HepG2 (cell line): ENCODE results near the gene WDR54. TPM values are rescaled to one million over a fixed set of nuclear protein-coding genes. Genes with fewer than 3 reads are reported as not detected.

Experiments used
- ADNP ChIP-seq: sonication (generic); formaldehyde crosslinking; IDR thresholded peaks from 2 replicates; pipeline ENCODE4 v1.4.0; 2020; ENCODE audit warnings: missing genetic modification reagents
- CBX2 ChIP-seq, 2 experiments: fragments of 200-600 bp in 1 of 2; sonication (generic); formaldehyde crosslinking in 1 of 2; IDR thresholded peaks; 2 replicates each; pipeline versions ENCODE4 v1.7.0 to v1.8.1; 2018 to 2022; ENCODE audit warnings: low read depth in 2 of 2, low read length in 1 of 2, mild to moderate bottlenecking in 1 of 2, missing genetic modification reagents in 1 of 2
- DPF2 ChIP-seq: sonication (generic); formaldehyde crosslinking; IDR thresholded peaks from 2 replicates; pipeline ENCODE4 v1.4.0; 2020; ENCODE audit warnings: mild to moderate bottlenecking, low read depth, missing genetic modification reagents, borderline replicate concordance
- EZH2 ChIP-seq: conservative IDR thresholded peaks from 2 replicates; pipeline ENCODE4 v1.6.1; 2012; ENCODE audit warnings: mild to moderate bottlenecking, low read depth, low read length, moderate library complexity
- FOSL2 ChIP-seq: sonication (generic); formaldehyde crosslinking; IDR thresholded peaks from 2 replicates; pipeline ENCODE4 v1.4.0; 2020; ENCODE audit warnings: missing genetic modification reagents
- IKZF4 ChIP-seq: sonication (generic); formaldehyde crosslinking; IDR thresholded peaks from 2 replicates; pipeline ENCODE4 v1.5.1; 2020; ENCODE audit warnings: borderline replicate concordance, mild to moderate bottlenecking, low read depth, missing genetic modification reagents; ENCODE audit errors: not compliant biosample characterization
- MAF1 ChIP-seq: sonication (generic); formaldehyde crosslinking; IDR thresholded peaks from 2 replicates; pipeline ENCODE4 v1.5.0; 2020; ENCODE audit warnings: missing genetic modification reagents, borderline replicate concordance
- MXD3 ChIP-seq: IDR thresholded peaks from 2 replicates; pipeline ENCODE4 v1.6.1; 2016; ENCODE audit warnings: mild to moderate bottlenecking, missing biosample characterization, missing genetic modification reagents
- NPAS2 ChIP-seq: sonication (generic); formaldehyde crosslinking; IDR thresholded peaks from 2 replicates; pipeline ENCODE4 v1.8.0; 2022; ENCODE audit warnings: mild to moderate bottlenecking, missing genetic modification reagents, borderline replicate concordance
- RNF219 ChIP-seq: sonication (generic); formaldehyde crosslinking; IDR thresholded peaks from 2 replicates; pipeline ENCODE4 v1.5.0; 2020; ENCODE audit warnings: mild to moderate bottlenecking, missing genetic modification reagents
- SNAPC2 ChIP-seq: sonication (generic); formaldehyde crosslinking; IDR thresholded peaks from 2 replicates; pipeline ENCODE4 v1.8.1; 2022; ENCODE audit warnings: mild to moderate bottlenecking, missing genetic modification reagents
- YEATS2 ChIP-seq: sonication (generic); formaldehyde crosslinking; IDR thresholded peaks from 2 replicates; pipeline ENCODE4 v1.4.0; 2020; ENCODE audit warnings: missing genetic modification reagents, borderline replicate concordance
- ZBTB43 ChIP-seq: sonication (generic); formaldehyde crosslinking; conservative IDR thresholded peaks from 2 replicates; pipeline ENCODE4 v1.4.0; 2020; ENCODE audit warnings: missing genetic modification reagents
- ZC3H4 ChIP-seq: sonication (generic); formaldehyde crosslinking; IDR thresholded peaks from 2 replicates; pipeline ENCODE4 v1.4.0; 2020; ENCODE audit warnings: missing genetic modification reagents, borderline replicate concordance
- ZNF205 ChIP-seq: IDR thresholded peaks from 2 replicates; pipeline ENCODE4 v1.6.1; 2018; ENCODE audit warnings: missing biosample characterization, missing genetic modification reagents
- ZNF430 ChIP-seq: sonication (generic); formaldehyde crosslinking; IDR thresholded peaks from 2 replicates; pipeline ENCODE4 v1.9.0; 2021; ENCODE audit warnings: mild to moderate bottlenecking, missing genetic modification reagents
- ZNF468 ChIP-seq: sonication (generic); formaldehyde crosslinking; IDR thresholded peaks from 2 replicates; pipeline ENCODE4 v1.8.0; 2022; ENCODE audit warnings: mild to moderate bottlenecking, moderate library complexity, missing genetic modification reagents
- ZNF564 ChIP-seq: sonication (generic); formaldehyde crosslinking; IDR thresholded peaks from 2 replicates; pipeline ENCODE4 v1.8.1; 2023; ENCODE audit warnings: mild to moderate bottlenecking, missing genetic modification reagents
- polyA plus RNA-seq, 8 experiments: library from polyadenylated mRNA; depleted of rRNA in 3 of 8; stranded (reverse) in 7 of 8; unstranded in 1 of 8; fragments of >200 nt; fragmentation: Illumina TruSeq in 4 of 8; extraction: Trizol in 4 of 8; gene quantifications; 2 replicates each; pipeline versions ENCODE4 v1.2.1 to v1.2.3, GENCODE V29; 2011 to 2016; ENCODE audit warnings: low read depth in 4 of 8, missing spikeins in 1 of 8, mixed read lengths in 1 of 8; ENCODE audit not compliant: insufficient read depth in 1 of 8
- total RNA-seq, 5 experiments: library from RNA; depleted of rRNA; stranded (reverse); fragments of >200 nt; fragmentation: Illumina TruSeq; extraction: Trizol; gene quantifications; 2 replicates each; pipeline ENCODE4 v1.2.3, GENCODE V29; 2016; ENCODE audit warnings: low read depth in 1 of 5
- TF ChIP-seq, protein P1 (sequence below): sonication (generic); formaldehyde crosslinking; IDR thresholded peaks from 2 replicates; pipeline ENCODE4 v1.4.0; 2020; ENCODE audit warnings: missing genetic modification reagents
- TF ChIP-seq, protein P2 (sequence below): IDR thresholded peaks from 2 replicates; pipeline ENCODE4 v1.6.1; 2016; ENCODE audit warnings: missing compliant biosample characterization, missing genetic modification reagents, borderline replicate concordance

The WDR54 gene
- total and polyA plus RNA-seq, 2 of the 13 experiments (the other 11 are each of a cell fraction or from before 2014, with no cell fraction given): 2.0 to 17.3 TPM

DNA sequence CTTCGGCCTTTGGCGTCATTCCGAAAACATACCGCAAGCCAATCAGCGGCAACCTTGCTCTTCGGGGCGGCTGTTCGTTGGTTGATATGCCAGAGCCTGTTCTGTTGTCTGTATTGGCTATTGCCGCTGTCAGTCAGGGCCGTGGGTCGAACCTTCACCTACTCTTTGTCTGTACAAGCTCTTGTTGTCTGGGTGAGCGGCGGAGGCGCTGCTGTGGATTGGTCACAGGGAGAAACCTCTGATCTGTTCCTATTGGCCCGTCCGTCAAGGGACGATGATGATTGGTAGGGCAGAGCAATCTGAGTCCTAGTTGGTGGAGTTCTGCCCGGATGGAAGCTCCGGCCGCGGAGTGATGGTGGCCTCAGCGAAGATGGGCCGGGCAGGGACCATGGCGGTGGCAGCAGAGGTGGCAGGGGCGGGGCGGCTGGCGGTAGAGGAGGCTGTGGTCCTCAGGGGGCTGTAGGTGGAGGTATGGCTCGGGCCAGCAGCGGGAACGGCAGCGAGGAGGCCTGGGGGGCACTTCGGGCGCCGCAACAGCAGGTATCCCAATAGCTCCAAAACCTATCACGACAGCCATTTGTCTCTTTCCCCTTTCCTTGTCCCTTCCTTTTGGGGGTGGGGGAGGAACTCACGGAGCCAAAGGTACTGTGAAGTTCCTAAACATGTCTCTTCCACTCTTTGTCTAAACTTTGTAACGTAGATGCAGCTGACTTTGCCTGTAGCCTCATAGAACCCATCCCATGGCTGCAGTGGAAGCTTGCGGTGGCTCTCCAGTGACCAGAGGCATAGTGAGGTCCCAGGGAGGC is 36.8 kb downstream of the WDR54 start, which contains the start of gene WBP1 (continued):
- TF ChIP-seq, protein P1, sequence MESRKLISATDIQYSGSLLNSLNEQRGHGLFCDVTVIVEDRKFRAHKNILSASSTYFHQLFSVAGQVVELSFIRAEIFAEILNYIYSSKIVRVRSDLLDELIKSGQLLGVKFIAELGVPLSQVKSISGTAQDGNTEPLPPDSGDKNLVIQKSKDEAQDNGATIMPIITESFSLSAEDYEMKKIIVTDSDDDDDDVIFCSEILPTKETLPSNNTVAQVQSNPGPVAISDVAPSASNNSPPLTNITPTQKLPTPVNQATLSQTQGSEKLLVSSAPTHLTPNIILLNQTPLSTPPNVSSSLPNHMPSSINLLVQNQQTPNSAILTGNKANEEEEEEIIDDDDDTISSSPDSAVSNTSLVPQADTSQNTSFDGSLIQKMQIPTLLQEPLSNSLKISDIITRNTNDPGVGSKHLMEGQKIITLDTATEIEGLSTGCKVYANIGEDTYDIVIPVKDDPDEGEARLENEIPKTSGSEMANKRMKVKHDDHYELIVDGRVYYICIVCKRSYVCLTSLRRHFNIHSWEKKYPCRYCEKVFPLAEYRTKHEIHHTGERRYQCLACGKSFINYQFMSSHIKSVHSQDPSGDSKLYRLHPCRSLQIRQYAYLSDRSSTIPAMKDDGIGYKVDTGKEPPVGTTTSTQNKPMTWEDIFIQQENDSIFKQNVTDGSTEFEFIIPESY (CRISPR knock-in tag): no peak
- TF ChIP-seq ZNF205: no peak
- no peak for TF ChIP-seq CBX2 (IDR thresholded peaks at IDR 0.05; ENCODE audit: low read depth, low read length)
- TF ChIP-seq CBX2 (CRISPR knock-in tag; IDR thresholded peaks at IDR 0.05; ENCODE audit: low read depth): no peak
- no peak for TF ChIP-seq MAF1 (CRISPR knock-in tag)
- no peak for TF ChIP-seq IKZF4 (CRISPR knock-in tag)
- no peak for TF ChIP-seq ZNF564 (CRISPR knock-in tag)
- TF ChIP-seq MXD3 (CRISPR knock-in tag): 0 out of 2 replicates have a peak, but pooled peaks have one; percentile 14
- TF ChIP-seq RNF219 (CRISPR knock-in tag): peak; percentile 74; the same call in 1 of the 2 replicates
- TF ChIP-seq, protein P2, sequence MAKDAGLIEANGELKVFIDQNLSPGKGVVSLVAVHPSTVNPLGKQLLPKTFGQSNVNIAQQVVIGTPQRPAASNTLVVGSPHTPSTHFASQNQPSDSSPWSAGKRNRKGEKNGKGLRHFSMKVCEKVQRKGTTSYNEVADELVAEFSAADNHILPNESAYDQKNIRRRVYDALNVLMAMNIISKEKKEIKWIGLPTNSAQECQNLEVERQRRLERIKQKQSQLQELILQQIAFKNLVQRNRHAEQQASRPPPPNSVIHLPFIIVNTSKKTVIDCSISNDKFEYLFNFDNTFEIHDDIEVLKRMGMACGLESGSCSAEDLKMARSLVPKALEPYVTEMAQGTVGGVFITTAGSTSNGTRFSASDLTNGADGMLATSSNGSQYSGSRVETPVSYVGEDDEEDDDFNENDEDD (CRISPR knock-in tag): peak; percentile 10; the same call in 1 of the 2 replicates
- TF ChIP-seq ADNP (CRISPR knock-in tag): no peak
- no peak; the same call in 1 of the 2 replicates for TF ChIP-seq SNAPC2 (CRISPR knock-in tag)
- TF ChIP-seq DPF2 (CRISPR knock-in tag): no peak
- TF ChIP-seq ZC3H4 (CRISPR knock-in tag): no peak; the same call in 1 of the 2 replicates
- no peak for TF ChIP-seq ZNF430 (CRISPR knock-in tag)
- TF ChIP-seq ZNF468 (CRISPR knock-in tag): no peak
- no peak; the same call in 1 of the 2 replicates for TF ChIP-seq FOSL2 (CRISPR knock-in tag)
- no peak for TF ChIP-seq EZH2
- no peak for TF ChIP-seq NPAS2 (CRISPR knock-in tag)
- TF ChIP-seq ZBTB43 (CRISPR knock-in tag): no peak
- peak; percentile 3; the same call in 1 of the 2 replicates for TF ChIP-seq YEATS2 (CRISPR knock-in tag)
